ENCODE measurements around the gene ELMO1. TPM values are rescaled to one million over a fixed set of nuclear protein-coding genes. Genes with fewer than 3 reads are reported as not detected.

The ELMO1 gene
- total and polyA plus RNA-seq, 12 donors: 7.5 to 46.8 (median 14.9) TPM

- WGBS, 4 donors: 85 to 91% (median 90%) methylated on average over 3 of the region's 3 CpGs
- TF ChIP-seq POLR2A (IDR thresholded peaks at IDR 0.05) (no peak), CTCF (IDR thresholded peaks at IDR 0.05) (no peak)
- Histone ChIP-seq H3K27me3 (no peaks in the 10 kb centered on the region), H3K27ac (no peak overlapping the region), H3K9me3 (replicated peaks in 1 of 3) (no peaks in the 10 kb centered on the region), H3K4me3 (no peak overlapping the region), H3K4me1 (replicated peaks in 1 of 2) (no peaks in the 10 kb centered on the region), H3K36me3 (replicated peaks in 1 of 2) (no peaks in the 10 kb centered on the region)
- no peak for DNase-seq
- intact Hi-C loops (cut with DNase I): no loop called here
Observed at GRCh38 chr7:37367010-37367409, 81.7 kb downstream of the ELMO1 start.

GRCh38 chr7:37366445-37366844 lies 82.2 kb downstream of the ELMO1 start:
- WGBS, 4 donors: 78 to 87% (median 83%) methylated on average over 3 of the region's 3 CpGs
- TF ChIP-seq CTCF (IDR thresholded peaks at IDR 0.05) (no peak), POLR2A (IDR thresholded peaks at IDR 0.05) (no peak)
- no peaks in the 10 kb centered on the region for H3K9me3 ChIP-seq (replicated peaks in 1 of 3)
- intact Hi-C loops (cut with DNase I): no loop called here
- H3K4me1 ChIP-seq (replicated peaks in 1 of 2): no peaks in the 10 kb centered on the region
- DNase-seq: no peak
- H3K27ac ChIP-seq: no peak overlapping the region
- H3K36me3 ChIP-seq (replicated peaks in 1 of 2): no peaks in the 10 kb centered on the region
- H3K4me3 ChIP-seq: no peak overlapping the region
- no peaks in the 10 kb centered on the region for H3K27me3 ChIP-seq

GRCh38 chr7:37365405-37365804 lies 83.3 kb downstream of the ELMO1 start:
- WGBS, 4 donors: 75 to 84% (median 79%) methylated on average over 3 to 4 of the region's 4 CpGs
- no peak for TF ChIP-seq POLR2A (IDR thresholded peaks at IDR 0.05)
- no peak for TF ChIP-seq CTCF (IDR thresholded peaks at IDR 0.05)
- no peaks in the 10 kb centered on the region for H3K9me3 ChIP-seq (replicated peaks in 1 of 3)
- H3K27me3 ChIP-seq: no peaks in the 10 kb centered on the region
- intact Hi-C loops (cut with DNase I): no loop called here
- no peak for DNase-seq
- H3K4me1 ChIP-seq (replicated peaks in 1 of 2): no peaks in the 10 kb centered on the region
- no peak overlapping the region for H3K4me3 ChIP-seq
- H3K27ac ChIP-seq: no peak overlapping the region
- no peaks in the 10 kb centered on the region for H3K36me3 ChIP-seq (replicated peaks in 1 of 2)

- Histone ChIP-seq H3K27me3 (no peaks in the 10 kb centered on the region), H3K9me3 (replicated peaks in 1 of 3) (no peaks in the 10 kb centered on the region), H3K4me1 (replicated peaks in 1 of 2) (no peaks in the 10 kb centered on the region), H3K36me3 (replicated peaks in 1 of 2) (no peaks in the 10 kb centered on the region), H3K27ac (no peak overlapping the region), H3K4me3 (no peak overlapping the region)
- TF ChIP-seq CTCF (IDR thresholded peaks at IDR 0.05) (no peak), POLR2A (IDR thresholded peaks at IDR 0.05) (no peak)
- no peak for DNase-seq
- 73 to 84% (median 79%) methylated on average over 8 of the region's 8 CpGs for WGBS, 4 donors
- intact Hi-C loops (cut with DNase I): no loop called here
Observed at GRCh38 chr7:37364856-37365255, 83.8 kb downstream of the ELMO1 start.

All from adrenal gland (tissue), 12 donors.